Caki2 (cell line): Measurements from ENCODE around the gene PPTC7. TPM values are rescaled to one million over a fixed set of nuclear protein-coding genes. Genes with fewer than 3 reads are reported as not detected.
"Not testable (repeated sequence)": the region's sequence is repeated elsewhere in the genome, so short reads cannot be mapped to it uniquely, and the experiment has no call there.

Experiments used
- DNase-seq: peaks from one replicate; pipeline ENCODE4 v3.0.0-alpha.2; 2015; ENCODE audit warnings: low read depth
- in situ Hi-C: cut with HindIII; loops from 2 replicates; pipeline ENCODE4 v1.10.0; 2016; ENCODE audit warnings: low sequenced_read_pairs, low pct_unique_long_range_greater_than_20kb, mixed read lengths
- total RNA-seq: library from RNA; depleted of rRNA; stranded (reverse); fragments of >200 nt; shearing (Covaris generic); gene quantifications from 2 replicates; pipeline ENCODE4 v1.2.3, GENCODE V29; 2014; ENCODE audit warnings: low replicate concordance

Gene PPTC7
- total RNA-seq, 1 experiment from 2014 or later = 6.1 TPM

DNA sequence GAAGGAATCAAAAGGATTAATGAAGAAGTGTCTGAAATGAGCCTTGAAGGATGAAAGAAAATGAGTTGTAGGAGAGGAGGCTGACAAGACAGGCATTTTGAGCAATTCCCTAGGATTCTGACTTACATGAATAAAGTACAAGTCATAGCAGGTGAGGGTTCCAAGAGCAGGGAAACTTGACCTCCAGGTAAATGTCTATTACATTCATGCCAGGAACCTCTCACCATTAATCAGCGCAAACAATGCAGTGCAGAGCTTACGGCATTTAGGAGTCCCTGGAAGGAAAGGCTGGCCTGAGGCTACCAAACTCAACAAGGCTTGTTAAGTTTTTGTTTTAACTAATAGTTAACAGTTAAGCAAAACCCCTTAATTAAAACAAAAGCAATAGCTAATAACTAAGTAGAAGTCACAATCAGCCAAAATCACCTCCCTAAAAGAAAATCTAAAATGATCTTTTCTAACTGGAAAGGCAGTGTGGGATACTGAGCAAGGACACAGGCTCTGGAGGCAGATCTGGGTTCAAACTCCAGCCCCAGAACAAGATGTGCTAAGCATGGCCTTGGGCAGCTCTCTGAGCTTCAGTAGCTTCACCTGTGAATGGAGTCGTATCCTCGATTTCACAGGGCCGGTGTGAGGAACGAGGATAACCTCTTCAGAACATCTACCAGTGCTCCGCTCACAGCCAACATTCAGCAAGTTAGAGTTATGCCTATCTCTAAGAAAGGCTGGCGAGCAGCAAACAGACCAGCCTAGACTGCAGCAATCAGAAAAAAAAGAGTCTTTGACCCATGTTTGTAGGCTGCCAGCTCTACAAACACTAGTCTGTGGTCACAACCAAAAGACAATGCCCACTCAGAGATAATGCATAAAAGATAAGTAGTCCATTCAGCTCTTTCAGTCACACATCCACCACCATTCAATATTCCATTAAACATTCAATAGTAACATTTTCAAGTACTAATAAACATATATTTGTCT, 16.9 kb downstream of the PPTC7 start:
- in situ Hi-C loops = no loop called here

GRCh38 chr12:110564471-110564991, 18.6 kb downstream of the PPTC7 start:
- no peak for DNase-seq
- in situ Hi-C loops = no loop called here

More for the DNA sequence above, 16.9 kb downstream of the PPTC7 start:
- no peak for DNase-seq

DNA sequence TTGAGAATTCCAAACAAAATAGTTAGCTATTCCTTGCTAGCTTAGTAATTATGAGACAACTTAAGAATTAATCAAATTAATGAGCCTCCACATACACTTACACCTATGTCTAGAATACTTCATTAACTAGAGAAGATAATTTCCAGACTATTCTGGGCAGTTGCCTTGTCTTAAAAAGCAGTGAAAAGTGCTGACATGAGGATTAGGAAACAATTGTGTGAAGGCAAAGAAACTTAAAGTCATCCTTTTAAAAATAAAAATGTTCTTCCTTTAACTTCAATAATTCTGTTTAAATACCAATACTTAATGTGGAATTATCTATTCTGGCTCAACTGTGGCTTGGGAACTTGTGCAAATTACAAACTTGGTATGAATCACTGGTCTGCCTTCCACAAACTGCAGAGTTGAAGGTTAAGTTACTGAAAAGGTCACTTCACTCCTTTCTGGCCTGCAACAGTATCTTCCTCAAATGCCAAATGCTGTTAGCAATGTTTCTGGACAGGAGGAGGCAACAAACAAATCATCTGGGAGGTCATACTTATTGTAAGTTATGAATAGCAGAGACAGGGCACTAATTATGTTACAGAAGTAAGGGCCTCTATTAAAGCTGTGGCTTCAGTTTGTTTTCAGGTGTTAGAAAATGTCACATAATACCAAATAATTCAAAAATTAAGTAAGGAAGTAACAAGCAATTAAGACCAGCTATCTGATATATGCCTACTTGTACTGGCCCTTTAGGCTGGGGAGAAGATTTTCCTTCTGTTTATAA, 19.2 kb downstream of the PPTC7 start:
- DNase-seq = no peak
- in situ Hi-C loops = no loop called here

- in situ Hi-C loops, DNase-seq: not testable (repeated sequence)
Measured at GRCh38 chr12:110562386-110562785, 20.7 kb downstream of the PPTC7 start.

DNA sequence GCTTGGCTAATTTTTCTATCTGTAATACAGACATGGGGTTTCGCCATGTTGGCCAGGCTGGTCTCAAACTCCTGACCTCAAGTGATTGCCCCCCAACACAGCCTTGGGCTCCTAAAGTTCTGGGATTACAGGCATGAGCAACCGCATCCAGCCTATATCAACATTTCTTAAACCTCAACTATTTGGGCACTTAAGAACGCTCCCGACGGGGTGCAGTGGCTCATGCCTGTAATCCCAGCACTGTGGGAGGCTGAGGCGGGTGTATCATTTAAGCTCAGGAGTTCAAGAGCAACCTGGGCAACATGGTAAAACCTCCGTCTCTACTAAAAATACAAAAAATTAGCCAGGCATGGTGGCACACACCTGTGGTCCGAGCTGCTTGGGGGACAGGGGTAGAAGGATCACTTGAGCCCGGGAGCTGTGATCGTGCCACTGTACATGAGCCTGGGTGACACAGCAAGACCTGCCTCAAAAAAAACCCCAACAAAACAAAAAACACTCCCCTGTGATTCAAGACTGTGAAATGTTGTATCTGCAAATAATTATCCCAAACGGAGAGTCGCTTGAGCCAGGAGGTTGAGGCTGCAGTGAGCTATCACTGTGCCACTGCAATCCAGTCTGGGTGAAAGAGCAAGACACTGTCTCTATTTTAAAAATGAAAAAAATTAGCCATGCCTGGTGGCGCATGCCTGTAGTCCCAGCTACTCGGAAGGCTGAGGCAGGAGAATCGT, 21.5 kb downstream of the PPTC7 start:
- DNase-seq = peak; percentile 89
- in situ Hi-C loops = no loop called here

DNA sequence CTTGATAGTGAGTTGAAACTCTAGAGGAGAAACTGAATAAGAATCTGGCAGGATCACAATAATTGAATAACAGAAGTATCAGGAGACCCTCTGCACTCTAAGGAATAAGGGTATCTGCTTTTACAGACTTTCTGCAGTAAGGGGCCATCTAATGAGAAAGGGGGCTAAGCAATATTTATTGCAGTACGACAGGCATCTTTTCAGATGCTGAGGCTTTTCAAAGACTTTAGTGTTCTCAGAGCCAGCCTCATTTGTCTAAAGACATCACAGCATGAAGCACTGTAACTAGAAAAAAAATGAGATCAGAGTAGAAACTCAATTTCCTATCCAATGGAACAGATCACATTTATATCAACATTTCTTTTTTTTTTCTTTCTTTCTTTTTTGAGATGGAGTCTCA, 22.2 kb downstream of the PPTC7 start:
- in situ Hi-C loops = no loop called here

DNA sequence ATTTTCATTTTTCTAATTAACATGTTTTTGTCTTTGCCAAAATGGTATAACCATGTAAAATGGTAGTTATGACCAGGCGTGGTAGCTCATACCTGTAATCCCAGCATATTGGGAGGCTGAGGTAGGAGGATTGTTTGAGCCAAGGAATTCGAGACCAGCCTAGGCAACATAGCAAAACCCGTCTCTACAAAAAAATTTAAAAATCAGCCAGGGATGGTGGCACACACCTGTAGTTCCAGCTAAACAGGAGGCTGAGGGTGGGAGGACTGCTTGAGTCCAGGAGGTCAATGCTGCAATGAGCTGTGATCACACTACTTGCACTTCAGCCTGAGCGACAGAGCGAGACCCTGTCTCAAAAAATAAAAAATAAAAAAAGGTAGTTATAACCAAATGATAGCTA, 23.1 kb downstream of the PPTC7 start:
- DNase-seq = no peak
- in situ Hi-C loops = no loop called here

More for the DNA sequence above, 22.2 kb downstream of the PPTC7 start:
- DNase-seq = no peak

- in situ Hi-C loops, DNase-seq: not testable (repeated sequence)
Measured at GRCh38 chr12:110558945-110559344, 24.2 kb downstream of the PPTC7 start.

GRCh38 chr12:110557300-110557699, 25.8 kb downstream of the PPTC7 start:
- in situ Hi-C loops = no loop called here
- DNase-seq = no peak

- no peak for DNase-seq
- in situ Hi-C loops = no loop called here
Measured at GRCh38 chr12:110556705-110557104, 26.4 kb downstream of the PPTC7 start.

GRCh38 chr12:110555577-110556406, 27.3 kb downstream of the PPTC7 start:
- in situ Hi-C loops = no loop called here

DNA sequence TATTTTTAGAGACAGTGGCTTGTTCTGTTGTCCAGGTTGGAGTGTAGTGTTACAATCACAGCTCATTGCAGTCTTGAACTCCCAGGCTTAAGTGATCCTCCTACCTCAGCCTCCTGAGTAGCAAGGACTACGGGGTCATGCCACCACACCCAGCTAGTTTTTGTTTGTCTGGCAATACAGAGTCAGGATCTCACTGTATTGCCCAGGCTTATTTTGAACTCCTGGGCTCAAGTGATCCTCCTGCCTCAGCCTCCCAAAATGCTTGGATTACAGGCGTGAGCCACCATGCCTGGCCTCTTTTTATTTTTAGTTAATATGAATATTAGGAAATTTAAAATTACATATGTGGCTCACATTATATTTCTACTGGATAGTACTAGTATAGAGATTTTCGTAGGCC, 28.9 kb downstream of the PPTC7 start:
- no peak for DNase-seq
- in situ Hi-C loops = no loop called here

More at GRCh38 chr12:110555577-110556406, 27.3 kb downstream of the PPTC7 start:
- no peak for DNase-seq

DNA sequence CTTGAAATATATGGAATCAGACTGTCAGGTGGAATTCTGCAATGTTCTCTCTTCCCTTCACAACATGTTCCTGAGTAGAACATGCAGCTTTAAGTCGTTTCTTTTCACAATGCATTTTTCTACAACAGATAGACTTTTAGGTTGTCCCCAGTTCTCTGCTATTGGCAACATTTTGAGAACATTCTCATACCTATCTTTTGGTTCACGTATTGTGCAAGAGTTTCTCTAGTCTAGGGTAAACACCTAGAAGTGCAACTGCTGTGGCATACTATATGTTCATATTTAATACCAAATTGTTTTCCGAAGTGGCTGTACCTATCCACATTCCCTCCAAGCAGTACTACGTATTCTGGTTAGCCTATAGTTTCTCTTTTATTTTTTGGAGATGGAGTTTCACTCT, 32.1 kb downstream of the PPTC7 start:
- no peak for DNase-seq
- in situ Hi-C loops = no loop called here

DNA sequence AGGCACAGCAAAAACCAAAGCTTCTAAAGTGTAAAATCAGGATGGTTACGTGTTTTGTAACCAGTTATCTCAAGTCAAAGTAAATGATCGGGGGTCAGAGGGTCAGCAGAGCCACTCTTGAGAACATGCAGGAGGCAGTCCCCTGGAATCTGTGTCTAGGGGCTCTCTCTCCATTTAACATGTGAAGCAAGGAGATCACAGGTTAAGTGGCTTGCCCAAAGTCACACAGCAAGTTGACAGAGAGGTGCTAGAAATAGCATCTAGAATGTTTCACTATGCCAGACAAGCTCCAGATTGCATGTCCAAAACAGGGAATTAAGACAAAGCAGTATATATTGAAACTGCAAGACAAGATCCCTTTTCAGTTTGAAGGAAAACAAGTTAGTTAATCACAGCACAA, 33.4 kb downstream of the PPTC7 start:
- in situ Hi-C loops = no loop called here
- DNase-seq = no peak

- in situ Hi-C loops = no loop called here
- DNase-seq = no peak
Measured at GRCh38 chr12:110548678-110549077, 34.4 kb downstream of the PPTC7 start.

DNA sequence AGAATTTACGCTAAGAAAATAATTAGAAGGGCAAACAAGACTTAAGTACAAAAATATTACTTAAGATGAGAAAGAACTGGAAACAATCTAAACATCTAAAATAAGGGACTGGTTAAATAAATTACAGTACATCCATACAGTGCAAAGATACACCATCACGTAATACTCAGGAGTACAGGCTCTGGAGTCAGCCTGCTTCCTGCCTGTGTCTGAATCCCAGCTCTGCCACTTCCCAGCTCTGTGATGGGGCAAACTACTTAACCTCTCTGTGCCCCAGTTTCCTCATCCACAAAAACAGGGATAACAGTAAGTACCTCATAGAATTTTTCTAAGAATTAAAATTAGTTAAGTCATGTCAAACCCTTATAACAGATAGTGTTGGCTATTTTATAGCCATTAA, 36.0 kb downstream of the PPTC7 start:
- in situ Hi-C loops = no loop called here

GRCh38 chr12:110546339-110546738, 36.8 kb downstream of the PPTC7 start:
- DNase-seq = no peak
- in situ Hi-C loops = no loop called here

More for the DNA sequence above, 36.0 kb downstream of the PPTC7 start:
- DNase-seq = no peak
